Heart left ventricle (tissue), 13 donors: ENCODE data around the gene TNFRSF4.

Experiments
- CTCF ChIP-seq, 12 donors: fragments of 200-600 bp; sonication (generic) in 4 of 12; IDR thresholded peaks; one replicate each; pipeline versions ENCODE4 v1.5.0 to v1.8.0; 2018 to 2022; ENCODE audit warnings: antibody characterized with exemption in 12 of 12, mild to moderate bottlenecking in 5 of 12
- POLR2A ChIP-seq, 2 donors: fragments of 450-650 bp; IDR thresholded peaks; one replicate each; pipeline ENCODE4 v1.6.1; 2017; ENCODE audit warnings: antibody characterized with exemption in 2 of 2, mild to moderate bottlenecking in 2 of 2, moderate library complexity in 2 of 2
- donor health status: ischemic (EF 13 %, LVEDD 7.1; RV severe dilation, severe dysfunction).
- donor health status: DM: no; HTN: yes; CAD: no.
- donor health status: DM: no; HTN: no; CAD: no.
- donor health status: ischemic (EF 25% LVEDD 6.9; RV normal size, moderate dysfunction).
- donor health status: ischemic (EF 25% LVEDD 5.7; RV mildly dilated, moderate dysfunction).
- donor health status: ischemic (EF 35%, LVEDD 5.7; RV mildly dilated, moderate dysfunction).
- donor health status: nonischemic (EF 11% LVEDD 7.7; RV severe dilation, severe dysfunction).
- donor health status: DM: yes; HTN: yes; CAD: no.
- donor health status: PGD.
- donor health status: ischemic (EF 29% LVEDD 5.4; RV normal size, mild dysfunction).
- donor health status: nonischemic (EF 23%, LVEDD 6.1; RV moderate dilation, normal function).

- TF ChIP-seq CTCF (IDR thresholded peaks at IDR 0.05), result no peak
- no peak for TF ChIP-seq POLR2A (IDR thresholded peaks at IDR 0.05)
Observed at GRCh38 chr1:1204998-1205768, 8.8 kb downstream of the TNFRSF4 start.
